ENCODE data around the gene PCNA. TPM values are rescaled to one million over a fixed set of nuclear protein-coding genes. Genes with fewer than 3 reads are reported as not detected.

PCNA gene
- total and polyA plus RNA-seq, 2 donors (not counting 1 experiment from before 2014, with no cell fraction given) = 31.7 to 73.4 TPM

DNA sequence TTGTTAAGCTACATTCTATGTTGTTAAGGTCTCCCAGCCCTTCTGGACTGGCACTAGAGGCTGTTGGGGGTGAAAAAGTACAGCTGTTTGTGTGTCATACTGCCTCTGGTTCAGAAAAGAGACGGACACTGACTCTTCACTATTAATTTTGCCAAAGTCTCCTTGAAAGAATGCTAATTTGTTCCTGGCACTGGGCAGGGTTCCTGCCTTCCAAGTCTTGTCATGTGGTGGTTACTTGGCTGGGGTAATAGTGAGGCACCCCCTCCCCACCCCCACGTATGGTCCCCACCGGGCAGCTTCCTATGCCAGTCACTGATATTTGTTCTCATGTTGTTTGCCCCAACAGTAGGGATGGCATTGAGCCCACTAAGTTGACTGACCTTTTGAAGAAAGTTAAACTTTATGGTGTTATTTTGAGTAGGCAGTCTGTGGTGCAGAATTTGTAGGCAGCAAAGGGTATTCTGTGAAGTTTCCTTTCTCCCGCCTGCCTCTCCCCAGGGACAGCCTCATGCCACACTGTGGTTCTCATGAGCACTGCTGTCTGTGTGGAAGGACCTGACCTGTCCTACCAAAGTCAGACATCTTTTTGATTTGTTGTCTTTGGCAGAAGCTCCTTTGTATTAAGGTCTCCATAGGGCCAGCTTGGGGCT lies 15.7 kb upstream of the PCNA start:
- H3K9me3 Mint-ChIP-seq (ENCODE audit: insufficient read depth) = no peaks in the 10 kb centered on the region
- no peak overlapping the region for H3K4me3 Mint-ChIP-seq
- intact Hi-C loops (cut with micrococcal nuclease) = no loop called here
- peaks cover 100% of the 10 kb centered on the region for H3K79me2 ChIP-seq (ENCODE audit: control insufficient read depth, insufficient read depth, low read length)
- WGBS (ENCODE audit: insufficient coverage) = 90% methylated on average over 2 of the region's 4 CpGs
- H3K4me1 Mint-ChIP-seq = peaks cover 39% of the 10 kb centered on the region
- H3K9me3 ChIP-seq (ENCODE audit: control extremely low read depth in 1 of 3, control insufficient read depth in 2 of 3, insufficient read depth in 1 of 3, low read length in 2 of 3) = no peaks in the 10 kb centered on the region
- no peak overlapping the region for H3K9ac ChIP-seq (ENCODE audit: low read length)
- H3K27ac ChIP-seq (ENCODE audit: low read length in 2 of 2) = no peak overlapping the region
- H3K4me2 ChIP-seq (replicated peaks; ENCODE audit: low read depth, low read length, poor library complexity, severe bottlenecking) = peak overlapping the region; percentile 7
- peak; percentile 21 for ATAC-seq (ENCODE audit: low read depth)
- H3K27me3 ChIP-seq (replicated peaks in 1 of 4; ENCODE audit: control extremely low read depth in 1 of 4, control insufficient read depth in 3 of 4, insufficient read depth in 4 of 4, low read length in 3 of 4) = no peaks in the 10 kb centered on the region
- ChIA-PET POLR2A (interaction anchor here (1.7 kb wide), 1 partner anchor 9 kb away, joined by 3 read pairs; no protein-coding TSS in a partner anchor), CTCF (interaction anchor here (0.6 to 1.0 kb wide), 3 partner anchors 58 to 1694 kb away, joined by 3 read pairs; no protein-coding TSS in a partner anchor)
- H3K36me3 ChIP-seq (replicated peaks in 1 of 2; ENCODE audit: control extremely low read depth in 1 of 2, control insufficient read depth in 1 of 2, extremely low read depth in 1 of 2, insufficient read depth in 2 of 2, low read length in 1 of 2) = no peaks in the 10 kb centered on the region
- H3K27ac Mint-ChIP-seq = no peak overlapping the region
- TF ChIP-seq, protein P1, sequence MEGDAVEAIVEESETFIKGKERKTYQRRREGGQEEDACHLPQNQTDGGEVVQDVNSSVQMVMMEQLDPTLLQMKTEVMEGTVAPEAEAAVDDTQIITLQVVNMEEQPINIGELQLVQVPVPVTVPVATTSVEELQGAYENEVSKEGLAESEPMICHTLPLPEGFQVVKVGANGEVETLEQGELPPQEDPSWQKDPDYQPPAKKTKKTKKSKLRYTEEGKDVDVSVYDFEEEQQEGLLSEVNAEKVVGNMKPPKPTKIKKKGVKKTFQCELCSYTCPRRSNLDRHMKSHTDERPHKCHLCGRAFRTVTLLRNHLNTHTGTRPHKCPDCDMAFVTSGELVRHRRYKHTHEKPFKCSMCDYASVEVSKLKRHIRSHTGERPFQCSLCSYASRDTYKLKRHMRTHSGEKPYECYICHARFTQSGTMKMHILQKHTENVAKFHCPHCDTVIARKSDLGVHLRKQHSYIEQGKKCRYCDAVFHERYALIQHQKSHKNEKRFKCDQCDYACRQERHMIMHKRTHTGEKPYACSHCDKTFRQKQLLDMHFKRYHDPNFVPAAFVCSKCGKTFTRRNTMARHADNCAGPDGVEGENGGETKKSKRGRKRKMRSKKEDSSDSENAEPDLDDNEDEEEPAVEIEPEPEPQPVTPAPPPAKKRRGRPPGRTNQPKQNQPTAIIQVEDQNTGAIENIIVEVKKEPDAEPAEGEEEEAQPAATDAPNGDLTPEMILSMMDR (IDR thresholded peaks at IDR 0.05) = no peak
- no peak for TF ChIP-seq EZH2 (IDR thresholded peaks at IDR 0.05; ENCODE audit: borderline replicate concordance, insufficient read depth, low read depth, low read length, poor library complexity, severe bottlenecking)
- no peak overlapping the region for H2AFZ ChIP-seq (ENCODE audit: insufficient read depth, low read depth, low read length, poor library complexity, severe bottlenecking)
- peaks cover 10 to 16% of the 10 kb centered on the region in 2 donors for H3K4me1 ChIP-seq (ENCODE audit: control insufficient read depth in 2 of 2, insufficient read depth in 2 of 2, low read length in 2 of 2)
- no peak for DNase-seq
- H4K20me1 ChIP-seq (ENCODE audit: control insufficient read depth, insufficient read depth, low read length, poor library complexity, severe bottlenecking) = peaks cover 74% of the 10 kb centered on the region
- no peaks in the 10 kb centered on the region for H3K27me3 Mint-ChIP-seq
- no peak overlapping the region for H3K4me3 ChIP-seq (ENCODE audit: control extremely low read depth in 1 of 5, extremely low read depth in 1 of 5, insufficient read depth in 1 of 5, low read depth in 2 of 5, low read length in 4 of 5)

DNA sequence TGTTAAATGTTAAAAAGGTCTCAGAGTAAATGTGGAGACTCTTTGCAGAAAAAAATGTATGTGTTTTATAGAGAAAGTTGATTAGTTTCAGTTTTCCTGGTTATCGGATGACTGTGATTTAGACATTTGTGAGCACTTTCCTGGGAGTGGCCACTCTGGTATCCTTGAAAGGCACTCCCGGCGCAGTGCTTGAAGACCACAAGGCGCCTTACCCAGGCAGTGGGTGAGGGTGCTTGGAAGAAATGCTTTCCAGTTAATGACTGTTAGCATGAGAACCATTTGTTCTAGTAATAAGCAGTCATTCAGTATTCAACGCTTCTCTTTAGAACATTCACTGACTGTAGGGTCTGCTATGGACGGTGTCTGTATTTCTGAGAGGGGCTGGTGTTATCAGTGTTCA lies 14.2 kb upstream of the PCNA start:
- Histone ChIP-seq H3K9me3 (ENCODE audit: control extremely low read depth in 1 of 3, control insufficient read depth in 2 of 3, insufficient read depth in 1 of 3, low read length in 2 of 3) (no peaks in the 10 kb centered on the region), H3K4me3 (ENCODE audit: control extremely low read depth in 1 of 5, extremely low read depth in 1 of 5, insufficient read depth in 1 of 5, low read depth in 2 of 5, low read length in 4 of 5) (no peak overlapping the region), H3K4me2 (replicated peaks; ENCODE audit: low read depth, low read length, poor library complexity, severe bottlenecking) (no peak overlapping the region), H3K36me3 (replicated peaks in 1 of 2; ENCODE audit: control extremely low read depth in 1 of 2, control insufficient read depth in 1 of 2, extremely low read depth in 1 of 2, insufficient read depth in 2 of 2, low read length in 1 of 2) (peaks cover 0 to under 1% of the 10 kb centered on the region in 2 experiments), H3K9ac (ENCODE audit: low read length) (no peak overlapping the region), H2AFZ (ENCODE audit: insufficient read depth, low read depth, low read length, poor library complexity, severe bottlenecking) (no peak overlapping the region), H3K79me2 (ENCODE audit: control insufficient read depth, insufficient read depth, low read length) (peaks cover 100% of the 10 kb centered on the region), H4K20me1 (ENCODE audit: control insufficient read depth, insufficient read depth, low read length, poor library complexity, severe bottlenecking) (peaks cover 66% of the 10 kb centered on the region), H3K27me3 (replicated peaks in 1 of 4; ENCODE audit: control extremely low read depth in 1 of 4, control insufficient read depth in 3 of 4, insufficient read depth in 4 of 4, low read length in 3 of 4) (no peaks in the 10 kb centered on the region), H3K27ac (ENCODE audit: low read length in 2 of 2) (no peak overlapping the region), H3K4me1 (ENCODE audit: control insufficient read depth in 2 of 2, insufficient read depth in 2 of 2, low read length in 2 of 2) (peaks cover 11 to 13% of the 10 kb centered on the region in 2 donors)
- no peak overlapping the region for H3K4me3 Mint-ChIP-seq
- H3K27ac Mint-ChIP-seq = no peak overlapping the region
- WGBS (ENCODE audit: insufficient coverage) = 93% methylated on average over 1 of the region's 6 CpGs
- ATAC-seq (ENCODE audit: low read depth) = no peak
- peaks cover 31% of the 10 kb centered on the region for H3K4me1 Mint-ChIP-seq
- POLR2A ChIA-PET = no interaction called here
- intact Hi-C loops (cut with micrococcal nuclease) = no loop called here
- CTCF ChIA-PET = interaction anchor here (0.7 to 1.0 kb wide), 2 partner anchors 58 to 69 kb away, joined by 3 read pairs; no protein-coding TSS in a partner anchor
- H3K9me3 Mint-ChIP-seq (ENCODE audit: insufficient read depth) = no peaks in the 10 kb centered on the region
- H3K27me3 Mint-ChIP-seq = no peaks in the 10 kb centered on the region
- no peak for DNase-seq
- no peak for TF ChIP-seq EZH2 (IDR thresholded peaks at IDR 0.05; ENCODE audit: borderline replicate concordance, insufficient read depth, low read depth, low read length, poor library complexity, severe bottlenecking)
- TF ChIP-seq, protein P1 (IDR thresholded peaks at IDR 0.05) = no peak

Data from B cell (primary cell).